GM18526 (cell line): Measurements from ENCODE around the gene NGEF.

Source experiments
- POLR2A ChIP-seq: IDR thresholded peaks from 3 replicates; pipeline ENCODE4 v1.6.1; 2011; ENCODE audit not compliant: insufficient read length; ENCODE audit errors: extremely low read depth

The NGEF gene

GRCh38 chr2:232897598-232898408 lies 115.3 kb downstream of the NGEF start:
- TF ChIP-seq POLR2A: no peak

- no peak for TF ChIP-seq POLR2A
Observed at GRCh38 chr2:232896720-232897597, 116.1 kb downstream of the NGEF start.

- no peak for TF ChIP-seq POLR2A
Observed at GRCh38 chr2:232896111-232896510, 116.9 kb downstream of the NGEF start.

- TF ChIP-seq POLR2A: no peak
Observed at GRCh38 chr2:232894746-232895145, 118.3 kb downstream of the NGEF start.

- no peak for TF ChIP-seq POLR2A
Observed at GRCh38 chr2:232894251-232894650, 118.8 kb downstream of the NGEF start.

- TF ChIP-seq POLR2A: no peak
Observed at GRCh38 chr2:232893834-232894233, 119.2 kb downstream of the NGEF start.

GRCh38 chr2:232892843-232893242 lies 120.2 kb downstream of the NGEF start:
- no peak for TF ChIP-seq POLR2A

- TF ChIP-seq POLR2A: no peak
Observed at GRCh38 chr2:232892221-232892620, 120.8 kb downstream of the NGEF start.

- TF ChIP-seq POLR2A: no peak
Observed at GRCh38 chr2:232891621-232892071, 121.4 kb downstream of the NGEF start.

GRCh38 chr2:232890896-232891601 lies 122.0 kb downstream of the NGEF start:
- no peak for TF ChIP-seq POLR2A

- no peak for TF ChIP-seq POLR2A
Observed at GRCh38 chr2:232890536-232890895, 122.5 kb downstream of the NGEF start.

- TF ChIP-seq POLR2A: no peak
Observed at GRCh38 chr2:232889876-232890401, 123.1 kb downstream of the NGEF start.

- TF ChIP-seq POLR2A: no peak
Observed at GRCh38 chr2:232888839-232889529, 124.1 kb downstream of the NGEF start.

GRCh38 chr2:232888099-232888836 lies 124.8 kb downstream of the NGEF start:
- no peak for TF ChIP-seq POLR2A
